IPS-NIHi7 (cell line): Measurements from ENCODE around the gene PAMR1.
"Not testable (repeated sequence)": the region's sequence is repeated elsewhere in the genome, so short reads cannot be mapped to it uniquely, and the experiment has no call there.

Experiments used
- DNase-seq: peaks from one replicate; pipeline ENCODE4 v3.0.0; 2012; ENCODE audit warnings: mixed read lengths; ENCODE audit errors: extremely low spot score

PAMR1 gene

GRCh38 chr11:35543481-35543880, 18.1 kb upstream of the PAMR1 start:
- no peak for DNase-seq

- no peak for DNase-seq
Observed at GRCh38 chr11:35541621-35542375, 16.4 kb upstream of the PAMR1 start.

GRCh38 chr11:35540526-35540925, 15.1 kb upstream of the PAMR1 start:
- DNase-seq: no peak

GRCh38 chr11:35539781-35540281, 14.4 kb upstream of the PAMR1 start:
- DNase-seq: no peak

- no peak for DNase-seq
Observed at GRCh38 chr11:35539256-35539655, 13.8 kb upstream of the PAMR1 start.

- no peak for DNase-seq
Observed at GRCh38 chr11:35536470-35536869, 11.1 kb upstream of the PAMR1 start.

GRCh38 chr11:35531246-35531645, 5.8 kb upstream of the PAMR1 start:
- DNase-seq: no peak

- no peak for DNase-seq
Observed at GRCh38 chr11:35529971-35530495, 4.6 kb upstream of the PAMR1 start.

- DNase-seq: no peak
Observed at GRCh38 chr11:35526370-35526792, 965 bp upstream of the PAMR1 start.

GRCh38 chr11:35524780-35525179, 636 bp downstream of the PAMR1 start:
- no peak for DNase-seq

- no peak for DNase-seq
Observed at GRCh38 chr11:35523861-35524260, 1.6 kb downstream of the PAMR1 start.

GRCh38 chr11:35523331-35523768, 2.1 kb downstream of the PAMR1 start:
- DNase-seq: no peak

GRCh38 chr11:35522091-35522490, 3.3 kb downstream of the PAMR1 start:
- not testable (repeated sequence) for DNase-seq

GRCh38 chr11:35520376-35520775, 5.0 kb downstream of the PAMR1 start:
- no peak for DNase-seq

- DNase-seq: no peak
Observed at GRCh38 chr11:35518766-35519165, 6.7 kb downstream of the PAMR1 start.

GRCh38 chr11:35517481-35517880, 7.9 kb downstream of the PAMR1 start:
- DNase-seq: no peak

- DNase-seq: no peak
Observed at GRCh38 chr11:35516403-35516802, 9.0 kb downstream of the PAMR1 start.

- no peak for DNase-seq
Observed at GRCh38 chr11:35515224-35515623, 10.2 kb downstream of the PAMR1 start.

GRCh38 chr11:35514481-35514880, 10.9 kb downstream of the PAMR1 start:
- no peak for DNase-seq

- peak; percentile 48 for DNase-seq
Observed at GRCh38 chr11:35511666-35512065, 13.8 kb downstream of the PAMR1 start.

GRCh38 chr11:35507688-35508087, 17.7 kb downstream of the PAMR1 start:
- no peak for DNase-seq

GRCh38 chr11:35501776-35502175, 23.6 kb downstream of the PAMR1 start:
- no peak for DNase-seq

GRCh38 chr11:35500744-35501143, 24.7 kb downstream of the PAMR1 start:
- DNase-seq: no peak
